IMR-90 (cell line): ENCODE measurements around the gene RAPH1. TPM values are rescaled to one million over a fixed set of nuclear protein-coding genes. Genes with fewer than 3 reads are reported as not detected.
"Not testable (repeated sequence)": the region's sequence is repeated elsewhere in the genome, so short reads cannot be mapped to it uniquely, and the experiment has no call there.

Experiments used
- ATAC-seq: fragments of 200-7000 bp; cut with Tn5 transposase; 2 replicates; pipeline ENCODE4 v1.9.1; 2020; ENCODE audit warnings: low read depth, mild to moderate bottlenecking, moderate library complexity
- BruUV-seq: library from RNA; stranded (reverse); fragments of 400-500 nt; replicated peaks from 2 replicates; lab custom pipeline; 2021; lab: Mats Ljungman, UMichigan
- CTCF ChIA-PET: fragments of 300-600 bp; formaldehyde crosslinking; extraction: SDS; loops from one replicate; lab custom pipeline; 2021; ENCODE audit warnings: antibody characterized with exemption; lab: Yijun Ruan, JAX
- POLR2A ChIA-PET: fragments of 300-600 bp; sonication (Branson Sonifier 250); formaldehyde crosslinking; loops from one replicate; lab custom pipeline; 2022; ENCODE audit warnings: antibody characterized with exemption; ENCODE audit not compliant: unreplicated experiment; lab: Charles Lee
- DNase-seq: peaks from one replicate; pipeline ENCODE4 v3.0.0; 2013
- H2AFZ ChIP-seq: replicated peaks from 2 replicates; pipeline ENCODE3; 2013; ENCODE audit warnings: low read length, mild to moderate bottlenecking; ENCODE audit not compliant: poor library complexity
- H2AK5ac ChIP-seq: 2 replicates; pipeline ENCODE4 v1.6.1; 2013; ENCODE audit warnings: low read depth, low read length, inconsistent platforms
- H2AK9ac ChIP-seq: replicated peaks from 2 replicates; pipeline ENCODE3; 2013; ENCODE audit warnings: mild to moderate bottlenecking, low read depth, low read length, moderate library complexity; ENCODE audit not compliant: poor library complexity
- H2BK120ac ChIP-seq: 2 replicates; pipeline ENCODE4 v1.6.1; 2013; ENCODE audit warnings: low read depth, low read length, inconsistent platforms
- H2BK15ac ChIP-seq: 3 replicates; pipeline ENCODE4 v1.6.1; 2013; ENCODE audit warnings: low read depth, low read length, inconsistent platforms
- H2BK20ac ChIP-seq: 2 replicates; pipeline ENCODE4 v1.6.1; 2013; ENCODE audit warnings: low read depth, mild to moderate bottlenecking, inconsistent platforms, low read length, moderate library complexity
- H2BK5ac ChIP-seq: 2 replicates; pipeline ENCODE4 v1.6.1; 2013; ENCODE audit warnings: mild to moderate bottlenecking, low read depth, low read length, inconsistent platforms; ENCODE audit not compliant: poor library complexity, severe bottlenecking
- H3K14ac ChIP-seq: replicated peaks from 2 replicates; pipeline ENCODE4 v1.6.1; 2013; ENCODE audit warnings: low read depth, low read length, inconsistent platforms
- H3K18ac ChIP-seq: 2 replicates; pipeline ENCODE4 v1.6.1; 2013; ENCODE audit warnings: low read depth, low read length, control low read depth
- H3K23ac ChIP-seq: 2 replicates; pipeline ENCODE4 v1.6.1; 2013; ENCODE audit warnings: low read depth, low read length, inconsistent platforms
- H3K27ac ChIP-seq: 2 replicates; pipeline ENCODE4 v1.5.1; 2013; ENCODE audit warnings: mild to moderate bottlenecking, control low read depth, low read length; ENCODE audit not compliant: insufficient read depth
- H3K27me3 ChIP-seq: 2 replicates; pipeline ENCODE4 v1.6.1; 2013; ENCODE audit warnings: low read length; ENCODE audit not compliant: control insufficient read depth, insufficient read depth
- H3K36me3 ChIP-seq: 2 replicates; pipeline ENCODE4 v1.6.1; 2013; ENCODE audit warnings: low read length, mixed read lengths; ENCODE audit not compliant: control insufficient read depth, insufficient read depth
- H3K4ac ChIP-seq: 2 replicates; pipeline ENCODE4 v1.6.1; 2013; ENCODE audit warnings: low read depth, low read length, inconsistent platforms
- H3K4me1 ChIP-seq: 2 replicates; pipeline ENCODE4 v1.6.1; 2013; ENCODE audit warnings: low read length, mixed read lengths; ENCODE audit not compliant: control insufficient read depth, insufficient read depth
- H3K4me2 ChIP-seq: 2 replicates; pipeline ENCODE4 v1.6.1; 2013; ENCODE audit warnings: low read depth, mild to moderate bottlenecking, control low read depth, low read length, moderate library complexity
- H3K4me3 ChIP-seq: 2 replicates; pipeline ENCODE4 v1.5.1; 2013; ENCODE audit warnings: low read depth, mild to moderate bottlenecking, control low read depth, low read length, moderate library complexity; ENCODE audit not compliant: insufficient read depth
- H3K56ac ChIP-seq: 2 replicates; pipeline ENCODE4 v1.6.1; 2013; ENCODE audit warnings: low read length, inconsistent platforms; ENCODE audit not compliant: insufficient read depth; ENCODE audit errors: extremely low read depth
- H3K79me1 ChIP-seq, 2 experiments: 2 replicates each; pipeline ENCODE4 v1.6.1; 2013; ENCODE audit warnings: low read length in 2 of 2, inconsistent platforms in 1 of 2, low read depth in 1 of 2
- H3K9ac ChIP-seq: 2 replicates; pipeline ENCODE4 v1.6.1; 2013; ENCODE audit warnings: low read depth, low read length, control low read depth
- H3K9me1 ChIP-seq: 2 replicates; pipeline ENCODE4 v1.6.1; 2013; ENCODE audit warnings: low read length, inconsistent platforms; ENCODE audit not compliant: insufficient read depth
- H3K9me3 ChIP-seq: 2 replicates; pipeline ENCODE4 v1.6.1; 2013; ENCODE audit warnings: low read length; ENCODE audit not compliant: control insufficient read depth, insufficient read depth
- H4K20me1 ChIP-seq: 2 replicates; pipeline ENCODE4 v1.6.1; 2013; ENCODE audit warnings: low read length, inconsistent platforms; ENCODE audit not compliant: insufficient read depth
- H4K5ac ChIP-seq: 2 replicates; pipeline ENCODE4 v1.6.1; 2013; ENCODE audit warnings: mild to moderate bottlenecking, low read depth, low read length, control low read depth
- H4K8ac ChIP-seq, 2 experiments: 2 replicates each; pipeline ENCODE4 v1.6.1; 2013; ENCODE audit warnings: low read depth in 2 of 2, low read length in 2 of 2, control low read depth in 1 of 2, inconsistent platforms in 1 of 2
- H4K91ac ChIP-seq: 2 replicates; pipeline ENCODE4 v1.6.1; 2013; ENCODE audit warnings: low read depth, low read length, inconsistent platforms; ENCODE audit not compliant: insufficient read depth
- POLR2A ChIP-seq: IDR thresholded peaks from 2 replicates; pipeline ENCODE4 v1.6.1; 2012; ENCODE audit warnings: mild to moderate bottlenecking, low read depth, low read length
- RCOR1 ChIP-seq: IDR thresholded peaks from 2 replicates; pipeline ENCODE4 v1.6.1; 2012; ENCODE audit warnings: mild to moderate bottlenecking, low read length, improper control_type of control experiment; ENCODE audit not compliant: insufficient replicate concordance
- SMC3 ChIP-seq: fragments of 150-350 bp; IDR thresholded peaks from 2 replicates; pipeline ENCODE4 v1.6.1; 2016; ENCODE audit warnings: low read depth, mild to moderate bottlenecking, antibody characterized with exemption, low read length, moderate library complexity
- WGBS, 2 experiments: methylation state at CpG; one replicate each; pipeline versions ENCODE4 v1.1.5 to v1.1.7; 2013; ENCODE audit warnings: missing lambda C conversion rate in 2 of 2; ENCODE audit not compliant: insufficient read length in 1 of 2; ENCODE audit errors: extremely low coverage in 2 of 2; 5-methylcytosine and 5-hydroxymethylcytosine counted together
- dilution Hi-C: fragments of 300-500 bp; cut with HindIII; formaldehyde crosslinking; loops from one replicate; pipeline ENCODE4 v1.14.3; 2018; ENCODE audit warnings: low sequenced_read_pairs; ENCODE audit not compliant: unreplicated experiment
- in situ Hi-C: fragments of 300-500 bp; cut with MboI; formaldehyde crosslinking; loops from 3 replicates; pipeline ENCODE4 v1.14.3; 2019; ENCODE audit warnings: low sequenced_read_pairs, inconsistent platforms, mixed read lengths
- intact Hi-C: fragments of 100-400 bp; cut with micrococcal nuclease; formaldehyde crosslinking; loops from 2 replicates; pipeline ENCODE4 v1.10.0; 2022
- polyA plus RNA-seq, 3 experiments: library from polyadenylated mRNA; depleted of rRNA; stranded (reverse); fragments of >200 nt; gene quantifications; 2 replicates each; pipeline ENCODE4 v1.2.3, GENCODE V29; 2012; ENCODE audit warnings: low replicate concordance in 1 of 3
- total RNA-seq: library from RNA; depleted of rRNA; stranded (reverse); fragments of >200 nt; gene quantifications from 2 replicates; pipeline ENCODE4 v1.2.3, GENCODE V29; 2012

Gene RAPH1
- total and polyA plus RNA-seq, 2 of the 4 experiments (the other 2 are of a cell fraction) = 7.5 to 15.1 TPM

DNA sequence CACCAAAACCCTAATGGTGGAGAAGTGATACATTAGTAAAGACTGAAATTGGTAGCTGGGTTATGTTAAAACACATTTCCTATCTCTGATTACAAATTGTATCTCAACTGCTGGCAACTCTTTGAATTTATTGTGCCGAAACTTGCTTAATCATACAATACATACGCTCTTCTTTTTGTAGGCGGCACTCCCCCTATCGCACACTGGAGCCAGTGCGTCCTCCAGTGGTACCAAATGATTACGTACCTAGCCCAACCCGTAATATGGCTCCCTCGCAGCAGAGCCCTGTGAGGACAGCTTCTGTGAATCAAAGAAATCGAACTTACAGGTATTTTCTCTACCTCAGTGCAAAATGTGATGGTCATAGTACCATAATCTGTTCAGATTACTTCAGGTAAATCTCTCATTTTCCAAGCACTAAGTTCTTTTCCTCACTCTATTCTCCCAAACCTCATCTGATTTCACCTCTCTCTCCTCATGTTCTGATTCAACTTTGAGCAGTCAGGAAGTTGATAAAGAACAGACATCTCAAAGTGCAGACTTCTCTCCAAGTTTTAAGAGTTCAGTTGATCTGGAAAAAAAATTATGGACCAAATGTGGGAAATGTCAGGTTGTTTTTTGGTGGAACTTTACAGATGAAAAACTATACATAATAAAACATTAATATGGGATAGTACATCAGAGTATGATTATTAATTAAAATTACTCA is 140.4 kb downstream of the RAPH1 start:
- CTCF ChIA-PET = no interaction called here
- no TSS peak for BruUV-seq

DNA sequence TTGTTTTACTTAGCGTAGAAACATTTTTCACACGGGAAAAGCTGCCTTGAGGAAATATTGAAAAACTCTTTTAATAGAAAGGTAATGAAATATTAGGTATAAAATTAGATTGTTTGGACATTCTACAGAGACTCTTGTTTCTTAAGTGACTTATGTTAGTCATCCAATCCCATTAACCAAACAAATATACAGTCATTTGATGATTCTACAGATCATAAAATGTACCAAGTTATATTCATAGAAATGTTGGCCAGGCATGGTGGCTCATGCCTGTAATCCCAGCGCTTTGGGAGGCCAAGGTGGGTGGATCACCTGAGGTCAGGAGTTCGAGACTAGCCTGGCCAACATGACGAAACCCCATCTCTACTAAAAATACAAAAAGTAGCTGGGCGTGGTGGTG is 146.9 kb downstream of the RAPH1 start:
- intact Hi-C loops, H2AK9ac ChIP-seq, H4K91ac ChIP-seq, dilution Hi-C loops, H3K9ac ChIP-seq, BruUV-seq, H3K18ac ChIP-seq, H3K9me1 ChIP-seq, H4K8ac ChIP-seq, H3K9me3 ChIP-seq, H2AK5ac ChIP-seq, H3K56ac ChIP-seq, H2BK15ac ChIP-seq, in situ Hi-C loops, H3K27me3 ChIP-seq, H3K14ac ChIP-seq, H4K5ac ChIP-seq, H3K4me3 ChIP-seq, ATAC-seq, H2BK20ac ChIP-seq, H4K20me1 ChIP-seq, H3K4me2 ChIP-seq, H2BK5ac ChIP-seq, POLR2A ChIA-PET, H3K36me3 ChIP-seq, H3K27ac ChIP-seq, H2BK120ac ChIP-seq, H2AFZ ChIP-seq, H3K4me1 ChIP-seq, H3K23ac ChIP-seq, H3K4ac ChIP-seq: not testable (repeated sequence)
- CTCF ChIA-PET = interaction anchor here (1.1 kb wide), 1 partner anchor 10 kb away, joined by 3 read pairs; no protein-coding TSS in a partner anchor
- WGBS, 2 experiments = no CpG with 5 or more reads among the region's 6 CpGs
- peak; percentile 9 for DNase-seq
- H3K79me1 ChIP-seq = peaks cover 4 to 12% of the 10 kb centered on the region in 2 experiments; a peak in 3 of 4 replicates

More for the DNA sequence above, 140.4 kb downstream of the RAPH1 start:
- H3K9me1 ChIP-seq = no peaks in the 10 kb centered on the region
- POLR2A ChIA-PET = no interaction called here
- peaks cover 7 to 12% of the 10 kb centered on the region in 2 experiments; a peak in 2 of 4 replicates for H3K79me1 ChIP-seq
- no peak overlapping the region for H4K5ac ChIP-seq
- no peak overlapping the region for H3K4ac ChIP-seq
- H2AFZ ChIP-seq = no peak overlapping the region
- in situ Hi-C loops = no loop called here
- dilution Hi-C loops = no loop called here
- no peak overlapping the region for H2BK15ac ChIP-seq
- H3K27me3 ChIP-seq = no peaks in the 10 kb centered on the region
- H3K56ac ChIP-seq = no peak overlapping the region
- H4K91ac ChIP-seq = no peak overlapping the region
- H4K8ac ChIP-seq = no peak overlapping the region
- H3K4me3 ChIP-seq = no peak overlapping the region
- no peak overlapping the region for H2AK9ac ChIP-seq
- TF ChIP-seq POLR2A = no peak
- no peak for TF ChIP-seq SMC3
- no peak for TF ChIP-seq RCOR1
- H3K23ac ChIP-seq = no peak overlapping the region
- no peak overlapping the region for H3K27ac ChIP-seq
- peaks cover 13% of the 10 kb centered on the region for H3K36me3 ChIP-seq
- H3K4me1 ChIP-seq = peaks cover 1% of the 10 kb centered on the region
- DNase-seq = no peak
- ATAC-seq = no peak
- no peaks in the 10 kb centered on the region for H4K20me1 ChIP-seq
- H3K9me3 ChIP-seq = no peaks in the 10 kb centered on the region
- H3K9ac ChIP-seq = no peak overlapping the region
- no peak overlapping the region for H3K18ac ChIP-seq
- no peak overlapping the region for H2BK120ac ChIP-seq
- no peak overlapping the region for H2BK20ac ChIP-seq
- 94% methylated on average over 6 of the region's 9 CpGs; no CpG with 5 or more reads in 1 of the 2 experiments for WGBS, 2 experiments
- no peak overlapping the region for H2AK5ac ChIP-seq
- intact Hi-C loops = no loop called here
- no peak overlapping the region for H3K14ac ChIP-seq
- no peak overlapping the region for H2BK5ac ChIP-seq
- H3K4me2 ChIP-seq = no peak overlapping the region
